AG09309 (cell line): ENCODE data around the gene IQGAP2.

Experiments used
- DNase-seq: peaks from one replicate; pipeline ENCODE4 v3.0.0-alpha.2; 2010; ENCODE audit warnings: low read depth
- H3K4me3 ChIP-seq: 2 replicates; pipeline ENCODE4 v1.5.1; 2011; ENCODE audit warnings: mild to moderate bottlenecking, low read depth, low read length, moderate library complexity; ENCODE audit not compliant: control insufficient read depth
- CTCF ChIP-seq: IDR thresholded peaks from 2 replicates; pipeline ENCODE4 v1.5.1; 2011; ENCODE audit warnings: mild to moderate bottlenecking, low read depth, low read length, inconsistent platforms; ENCODE audit not compliant: insufficient read depth, control insufficient read depth; ENCODE audit errors: missing control alignments

The IQGAP2 gene

GRCh38 chr5:76479281-76479680 is 76.2 kb downstream of the IQGAP2 start:
- no peak overlapping the region for H3K4me3 ChIP-seq
- no peak for DNase-seq
- no peak for TF ChIP-seq CTCF

- TF ChIP-seq CTCF = no peak
- no peak overlapping the region for H3K4me3 ChIP-seq
- no peak for DNase-seq
These were observed 77.0 kb downstream of the IQGAP2 start for GRCh38 chr5:76479973-76480667.

GRCh38 chr5:76482984-76483383 is 79.9 kb downstream of the IQGAP2 start:
- no peak for DNase-seq
- TF ChIP-seq CTCF = no peak
- no peak overlapping the region for H3K4me3 ChIP-seq

- H3K4me3 ChIP-seq = no peak overlapping the region
- DNase-seq = no peak
These were observed 80.3 kb downstream of the IQGAP2 start for GRCh38 chr5:76483433-76483832.

GRCh38 chr5:76483881-76484280 is 80.8 kb downstream of the IQGAP2 start:
- H3K4me3 ChIP-seq = no peak overlapping the region
- DNase-seq = no peak
- TF ChIP-seq CTCF = no peak

More at GRCh38 chr5:76483433-76483832, 80.3 kb downstream of the IQGAP2 start:
- no peak for TF ChIP-seq CTCF

GRCh38 chr5:76485511-76485910 is 82.4 kb downstream of the IQGAP2 start:
- H3K4me3 ChIP-seq = no peak overlapping the region
- no peak for TF ChIP-seq CTCF
- DNase-seq = no peak
